Measurements from ENCODE around the gene TSNAXIP1.

TSNAXIP1 gene

GRCh38 chr16:67782567-67783352 lies 23.9 kb upstream of the TSNAXIP1 start:
- peak; percentile 18 for DNase-seq (ENCODE audit: low spot score)

- DNase-seq (ENCODE audit: low spot score), result no peak
These were observed 23.4 kb upstream of the TSNAXIP1 start for GRCh38 chr16:67783353-67783725.

- DNase-seq (ENCODE audit: low spot score), result no peak
These were observed 20.2 kb upstream of the TSNAXIP1 start for GRCh38 chr16:67786491-67786890.

- no peak for DNase-seq (ENCODE audit: low spot score)
These were observed 16.6 kb upstream of the TSNAXIP1 start for GRCh38 chr16:67790071-67790470.

- no peak for DNase-seq (ENCODE audit: low spot score)
These were observed 10.5 kb upstream of the TSNAXIP1 start for GRCh38 chr16:67796099-67796718.

- DNase-seq (ENCODE audit: low spot score), result no peak
These were observed 6.3 kb upstream of the TSNAXIP1 start for GRCh38 chr16:67800338-67800926.

GRCh38 chr16:67801241-67801640 lies 5.4 kb upstream of the TSNAXIP1 start:
- no peak for DNase-seq (ENCODE audit: low spot score)

- DNase-seq (ENCODE audit: low spot score), result no peak
These were observed 4.8 kb upstream of the TSNAXIP1 start for GRCh38 chr16:67801883-67802282.

GRCh38 chr16:67803894-67804293 lies 2.8 kb upstream of the TSNAXIP1 start:
- no peak for DNase-seq (ENCODE audit: low spot score)

- no peak for DNase-seq (ENCODE audit: low spot score)
These were observed 1.7 kb upstream of the TSNAXIP1 start for GRCh38 chr16:67804853-67805542.

GRCh38 chr16:67805718-67806427 lies 816 bp upstream of the TSNAXIP1 start:
- DNase-seq (ENCODE audit: low spot score), result peak; percentile 38

- DNase-seq (ENCODE audit: low spot score), result no peak
These were observed 526 bp downstream of the TSNAXIP1 start for GRCh38 chr16:67807148-67807682.

- no peak for DNase-seq (ENCODE audit: low spot score)
These were observed 5.2 kb downstream of the TSNAXIP1 start for GRCh38 chr16:67811899-67812298.

- DNase-seq (ENCODE audit: low spot score), result no peak
These were observed 7.9 kb downstream of the TSNAXIP1 start for GRCh38 chr16:67814567-67814966.

GRCh38 chr16:67820608-67821259 lies 14.0 kb downstream of the TSNAXIP1 start:
- DNase-seq (ENCODE audit: low spot score), result no peak

- no peak for DNase-seq (ENCODE audit: low spot score)
These were observed 15.8 kb downstream of the TSNAXIP1 start for GRCh38 chr16:67822511-67822910.

GRCh38 chr16:67825119-67825518 lies 18.4 kb downstream of the TSNAXIP1 start:
- no peak for DNase-seq (ENCODE audit: low spot score)

- DNase-seq (ENCODE audit: low spot score), result no peak
These were observed 19.2 kb downstream of the TSNAXIP1 start for GRCh38 chr16:67825906-67826305.

- DNase-seq (ENCODE audit: low spot score), result no peak
These were observed 22.0 kb downstream of the TSNAXIP1 start for GRCh38 chr16:67828651-67829050.

- no peak for DNase-seq (ENCODE audit: low spot score)
These were observed 26.3 kb downstream of the TSNAXIP1 start for GRCh38 chr16:67833030-67833414.

Data from D341Med (cell line).